LNCaP clone FGC (cell line): ENCODE data around the gene ABHD15.
A peak's percentile ranks its signal among the peaks of the same experiment; 100 is the strongest.

Source experiments
- DNase-seq: peaks from one replicate; pipeline ENCODE4 v3.0.0-alpha.2; 2011; ENCODE audit warnings: low read depth
- H3K4me3 ChIP-seq: 2 replicates; pipeline ENCODE4 v1.5.1; 2011; ENCODE audit warnings: mild to moderate bottlenecking, low read depth, low read length, control low read depth
- CTCF ChIP-seq: IDR thresholded peaks from 2 replicates; pipeline ENCODE4 v1.5.1; 2012; ENCODE audit warnings: mild to moderate bottlenecking; ENCODE audit not compliant: control insufficient read depth, insufficient read depth; ENCODE audit errors: extremely low read depth

The ABHD15 gene, protein sequence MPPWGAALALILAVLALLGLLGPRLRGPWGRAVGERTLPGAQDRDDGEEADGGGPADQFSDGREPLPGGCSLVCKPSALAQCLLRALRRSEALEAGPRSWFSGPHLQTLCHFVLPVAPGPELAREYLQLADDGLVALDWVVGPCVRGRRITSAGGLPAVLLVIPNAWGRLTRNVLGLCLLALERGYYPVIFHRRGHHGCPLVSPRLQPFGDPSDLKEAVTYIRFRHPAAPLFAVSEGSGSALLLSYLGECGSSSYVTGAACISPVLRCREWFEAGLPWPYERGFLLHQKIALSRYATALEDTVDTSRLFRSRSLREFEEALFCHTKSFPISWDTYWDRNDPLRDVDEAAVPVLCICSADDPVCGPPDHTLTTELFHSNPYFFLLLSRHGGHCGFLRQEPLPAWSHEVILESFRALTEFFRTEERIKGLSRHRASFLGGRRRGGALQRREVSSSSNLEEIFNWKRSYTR

GRCh38 chr17:29566473-29567303 lies at the start of gene ABHD15:
ABHD15 (minus strand) TSS chr17:29567037; CDS start chr17:29566966, 71 bp downstream.
- peak within 1 kb of the TSS; percentile 77 for H3K4me3 ChIP-seq
- no peak for DNase-seq
- TF ChIP-seq CTCF = no peak

- no peak for DNase-seq
- H3K4me3 ChIP-seq = no peak overlapping the region
- no peak for TF ChIP-seq CTCF
These were observed 48.9 kb upstream of the ABHD15 start for GRCh38 chr17:29615492-29616299.

GRCh38 chr17:29615048-29615385 lies 48.2 kb upstream of the ABHD15 start:
- no peak overlapping the region for H3K4me3 ChIP-seq

DNA sequence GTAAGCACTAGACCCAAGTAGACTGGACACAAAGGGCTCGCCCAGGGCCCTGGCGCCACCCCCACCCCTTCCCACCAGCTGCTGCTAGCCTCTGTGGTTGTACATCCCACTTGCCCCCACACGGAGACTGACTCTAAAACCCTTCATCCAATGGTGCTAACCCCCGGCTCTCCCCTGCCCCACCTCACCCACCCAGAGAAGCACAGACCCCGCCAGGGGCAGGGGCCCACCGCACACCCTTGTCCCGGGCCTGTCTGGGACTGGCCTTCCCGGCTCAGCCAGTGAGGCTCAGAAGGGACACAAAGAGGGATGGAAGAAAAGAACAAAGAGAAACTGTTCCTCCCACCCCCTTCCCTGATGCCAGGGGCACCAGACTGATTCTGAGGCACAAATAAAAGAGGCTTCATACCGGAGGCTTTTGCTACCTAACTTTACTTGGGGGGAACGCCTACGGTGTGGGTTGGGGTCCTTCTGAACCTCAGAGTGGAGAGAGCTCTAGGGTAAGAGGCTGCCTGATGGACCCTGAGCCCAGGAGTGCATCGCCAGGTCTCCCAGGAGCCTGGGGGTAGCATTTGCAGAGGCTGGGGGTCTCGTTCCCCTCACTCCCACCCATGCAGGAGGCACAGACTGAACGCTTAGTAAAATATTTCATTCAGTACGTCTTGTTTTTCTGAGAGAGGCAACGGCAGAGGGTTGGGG lies 47.7 kb upstream of the ABHD15 start:
- no peak overlapping the region for H3K4me3 ChIP-seq
- DNase-seq = no peak
- TF ChIP-seq CTCF = no peak

More at GRCh38 chr17:29615048-29615385, 48.2 kb upstream of the ABHD15 start:
- no peak for DNase-seq
- no peak for TF ChIP-seq CTCF

DNA sequence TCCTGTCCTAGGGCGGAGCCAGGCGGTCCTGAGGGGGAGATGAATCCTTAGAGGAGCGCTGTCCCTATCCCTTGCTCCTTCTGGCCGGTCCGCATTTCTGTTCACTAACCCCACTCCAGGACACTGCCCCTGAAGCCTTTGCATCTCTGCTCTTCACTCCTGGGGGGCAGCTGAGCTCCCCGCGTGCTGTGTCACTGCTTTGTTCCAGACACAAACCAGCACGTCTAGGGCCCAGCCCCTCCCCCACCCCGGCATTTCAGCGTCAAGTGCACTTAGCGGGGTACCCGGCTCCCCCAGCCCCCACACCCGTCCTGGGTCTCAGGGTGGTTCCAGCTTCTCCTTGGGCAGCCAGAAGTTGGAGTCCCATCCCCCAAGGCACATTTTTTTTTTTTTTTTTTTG lies 47.0 kb upstream of the ABHD15 start:
- no peak overlapping the region for H3K4me3 ChIP-seq
- TF ChIP-seq CTCF = no peak
- no peak for DNase-seq

GRCh38 chr17:29613352-29613837 lies 46.6 kb upstream of the ABHD15 start:
- H3K4me3 ChIP-seq = no peak overlapping the region
- no peak for TF ChIP-seq CTCF
- no peak for DNase-seq
